ENCODE measurements around the gene GNAQ.

- TF ChIP-seq CTCF (IDR thresholded peaks at IDR 0.05) (no peak), POLR2AphosphoS5 (IDR thresholded peaks at IDR 0.05) (no peak)
Observed at GRCh38 chr9:77825361-77825760, 206.2 kb downstream of the GNAQ start.

Data from upper lobe of left lung (tissue), 4 donors.